Inflammatory macrophage (primary cell): ENCODE data around the gene ESR2.
"Not testable (repeated sequence)": the region's sequence is repeated elsewhere in the genome, so short reads cannot be mapped to it uniquely, and the experiment has no call there.

Experiments
- DNase-seq, 2 donors: peaks; one replicate each; pipeline ENCODE4 v3.0.0-alpha.2; 2020 to 2022

Gene ESR2

DNA sequence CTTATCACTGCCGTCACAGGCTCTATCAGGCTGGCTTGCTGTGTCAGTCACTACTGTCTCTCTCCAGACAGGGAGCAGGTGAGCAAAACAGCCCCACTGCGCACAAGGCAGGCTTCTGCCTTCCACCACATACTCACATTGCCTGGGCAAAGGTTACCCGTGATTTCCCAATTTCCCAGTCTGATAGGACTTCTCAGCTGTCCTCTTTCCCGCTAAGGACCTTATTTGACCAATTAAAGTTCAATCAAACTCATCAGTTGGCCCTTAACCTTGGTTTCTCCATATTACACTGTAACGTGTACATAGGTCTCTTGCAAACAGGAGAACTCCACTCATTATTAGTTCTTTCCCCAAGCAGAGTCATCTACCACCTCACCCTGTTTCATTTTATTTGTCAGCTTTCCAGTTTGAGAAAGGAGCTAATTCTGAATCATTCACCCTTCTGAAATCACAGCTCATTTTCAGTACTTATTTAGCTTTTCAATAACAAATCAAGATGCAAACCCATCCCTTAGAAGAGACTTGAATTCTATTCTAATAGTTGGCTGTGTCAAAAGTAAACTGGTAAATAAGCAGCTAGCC lies 170.8 kb downstream of the ESR2 start:
- DNase-seq: no peak

DNA sequence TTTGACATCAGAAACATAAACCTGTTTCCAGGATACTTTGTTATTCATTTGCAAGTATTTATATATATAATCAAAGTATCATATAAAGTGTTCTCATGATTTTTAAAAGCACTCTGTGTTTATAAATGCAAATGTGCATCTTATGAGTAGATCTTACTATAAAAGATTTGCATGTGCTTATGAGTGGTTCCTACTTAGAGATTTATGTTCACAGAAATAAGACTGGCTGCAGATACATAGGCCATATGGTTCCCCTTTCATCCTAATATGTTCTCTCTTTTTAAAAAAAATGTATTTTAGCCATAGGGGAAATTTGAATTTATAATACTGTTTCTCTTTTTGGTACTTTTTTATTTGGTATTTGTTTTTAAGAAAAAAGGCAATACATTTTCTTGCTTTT lies 174.2 kb downstream of the ESR2 start:
- DNase-seq: no peak

GRCh38 chr14:64119500-64119899 lies 174.7 kb downstream of the ESR2 start:
- DNase-seq: no peak

DNA sequence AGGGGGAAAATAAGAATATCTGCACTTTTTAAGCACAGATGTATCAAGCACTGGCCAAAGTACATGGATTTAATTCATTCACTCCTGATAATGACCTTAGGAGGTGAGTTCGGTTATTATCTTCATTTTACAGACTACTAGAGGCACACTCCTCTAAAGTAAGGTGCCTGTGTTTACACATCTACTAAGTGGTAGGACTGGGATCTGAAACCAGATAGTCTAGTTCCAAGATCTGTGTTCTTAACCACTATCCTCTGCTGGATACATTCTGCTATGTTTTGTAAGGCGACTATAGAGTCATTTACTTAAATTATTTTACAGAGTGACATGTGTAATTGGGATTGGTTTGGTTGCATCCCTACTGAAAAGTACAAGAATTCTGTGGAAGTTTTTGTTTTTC lies 175.3 kb downstream of the ESR2 start:
- no peak for DNase-seq

GRCh38 chr14:64118403-64118742 lies 175.8 kb downstream of the ESR2 start:
- not testable (repeated sequence) for DNase-seq

DNA sequence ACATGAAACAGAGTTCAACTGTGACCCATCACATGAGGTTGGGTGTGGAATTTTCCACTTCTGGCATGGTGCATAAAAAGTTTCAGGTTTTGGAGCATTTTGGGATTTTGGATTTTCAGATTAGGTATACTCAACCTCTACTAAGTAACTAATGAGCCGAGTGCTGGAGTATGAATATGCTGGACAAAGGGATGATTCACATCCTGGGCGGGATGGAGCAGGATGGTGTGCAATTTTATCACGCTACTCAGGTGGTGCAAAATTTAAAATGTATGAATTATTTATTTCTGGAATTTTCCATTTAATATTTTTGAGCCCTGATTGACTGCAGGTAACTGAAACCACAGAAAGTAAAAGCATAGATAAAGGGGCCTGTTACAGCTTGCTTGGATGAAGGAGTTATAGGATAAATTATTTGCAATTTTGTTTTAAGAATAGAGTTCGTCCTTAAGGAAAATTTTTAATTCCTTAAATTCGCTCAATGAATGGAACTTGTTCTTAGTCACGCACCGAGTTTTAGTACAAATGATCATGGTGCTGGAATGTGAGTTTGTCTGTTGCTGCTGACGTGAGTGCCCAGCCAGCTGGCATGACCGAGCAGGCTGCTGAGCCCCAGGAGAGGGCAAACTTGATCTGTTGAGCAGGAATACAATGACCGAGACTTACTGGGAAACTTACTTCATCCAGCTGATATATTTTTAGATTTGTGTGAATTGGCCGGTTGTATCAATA lies 176.3 kb downstream of the ESR2 start:
- no peak for DNase-seq

DNA sequence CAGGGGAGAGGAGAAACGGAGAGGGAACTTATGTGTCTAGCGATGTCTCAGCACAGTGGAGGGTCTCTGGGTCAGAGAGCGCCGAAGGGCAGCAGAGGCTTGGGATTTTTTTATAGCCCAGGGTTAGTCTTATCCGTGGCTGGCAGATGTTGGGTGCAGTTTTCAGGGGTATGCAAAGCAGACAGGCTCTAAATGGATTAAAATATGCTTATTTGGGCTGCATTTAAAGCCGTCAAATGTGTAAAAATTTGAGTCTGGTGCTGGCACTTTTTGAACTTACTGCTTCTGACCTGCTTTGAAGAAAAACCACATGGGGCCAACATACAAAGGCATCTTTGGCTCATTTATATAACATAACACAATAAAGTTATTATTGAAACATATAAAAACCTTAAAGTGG lies 178.8 kb downstream of the ESR2 start:
- DNase-seq: no peak

DNA sequence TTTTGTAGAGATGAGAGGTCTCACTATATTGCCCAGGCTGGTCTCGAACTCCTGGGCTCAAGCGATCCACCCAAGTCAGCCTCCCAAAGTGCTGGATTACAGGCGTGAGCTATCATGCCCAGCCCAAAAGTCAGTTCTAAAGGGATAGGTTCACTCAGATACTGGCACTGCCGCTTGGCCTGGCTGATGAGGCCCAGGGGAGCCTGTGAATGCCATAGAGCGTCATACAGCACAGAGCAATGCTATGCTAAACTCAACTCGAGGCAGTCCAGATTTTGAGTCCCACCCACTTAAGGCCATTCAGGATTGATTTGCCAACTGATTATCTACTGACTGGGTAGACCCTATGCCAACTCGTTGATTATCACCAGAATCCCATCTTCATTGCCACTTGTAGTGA lies 179.4 kb downstream of the ESR2 start:
- no peak for DNase-seq

DNA sequence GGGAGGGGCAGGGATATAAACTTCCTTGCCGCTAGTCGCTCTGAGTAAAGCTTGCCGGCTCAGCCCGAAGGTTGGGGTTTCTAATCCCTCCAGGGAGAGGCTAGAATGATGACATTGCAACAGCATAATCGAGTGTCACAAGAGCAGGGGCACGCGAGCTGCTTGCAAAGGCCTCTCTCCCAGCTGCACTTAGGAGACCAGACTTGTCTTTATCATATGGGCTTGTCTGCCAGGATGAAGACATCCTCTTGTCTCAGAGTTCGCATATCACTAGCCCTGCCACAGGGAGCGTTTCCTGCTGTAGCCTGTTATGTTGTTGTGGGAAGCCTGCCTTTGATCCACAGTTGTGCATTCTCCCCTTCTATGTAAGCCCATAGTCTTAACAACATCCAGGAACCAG lies 180.0 kb downstream of the ESR2 start:
- DNase-seq: no peak

DNA sequence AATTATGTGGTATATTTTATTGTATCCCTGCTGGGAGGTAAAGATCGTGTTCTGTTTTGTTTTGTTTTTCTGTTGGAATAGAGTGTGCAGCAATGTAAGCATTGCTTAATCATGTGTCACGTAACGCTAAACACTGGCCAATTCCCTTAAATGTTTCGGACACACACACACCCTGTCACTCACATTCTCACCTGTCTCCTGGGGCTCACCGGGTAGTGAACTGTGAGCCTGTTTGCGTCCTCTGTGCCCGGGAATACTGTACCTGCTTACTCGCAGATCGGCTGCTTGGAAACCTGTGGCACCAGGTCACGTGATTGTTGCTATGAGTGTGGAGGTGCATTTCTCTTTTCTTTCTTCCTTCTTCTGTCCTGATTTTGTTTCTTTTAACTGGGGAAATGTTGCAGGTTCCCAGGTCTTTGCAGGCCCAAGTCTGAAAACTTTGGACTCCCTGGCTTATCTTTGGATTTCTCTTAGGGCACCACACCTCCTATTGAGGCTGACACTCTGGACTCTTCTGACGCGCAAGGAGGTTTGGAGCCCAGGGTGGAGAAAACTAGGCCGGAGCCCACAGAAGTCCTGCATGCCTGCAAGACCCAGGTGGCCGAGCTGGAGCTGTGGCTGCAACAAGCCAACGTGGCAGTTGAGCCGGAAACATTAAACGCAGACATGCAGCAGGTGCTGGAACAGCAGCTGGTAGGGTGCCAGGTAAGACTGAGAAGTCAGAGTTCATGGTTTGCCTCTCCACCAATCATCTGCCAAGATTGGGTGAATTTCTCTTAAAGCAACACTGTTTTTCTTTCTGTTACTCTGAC lies 181.1 kb downstream of the ESR2 start:
- DNase-seq: no peak

- no peak for DNase-seq
Observed at GRCh38 chr14:64110802-64111201, 183.4 kb downstream of the ESR2 start.

DNA sequence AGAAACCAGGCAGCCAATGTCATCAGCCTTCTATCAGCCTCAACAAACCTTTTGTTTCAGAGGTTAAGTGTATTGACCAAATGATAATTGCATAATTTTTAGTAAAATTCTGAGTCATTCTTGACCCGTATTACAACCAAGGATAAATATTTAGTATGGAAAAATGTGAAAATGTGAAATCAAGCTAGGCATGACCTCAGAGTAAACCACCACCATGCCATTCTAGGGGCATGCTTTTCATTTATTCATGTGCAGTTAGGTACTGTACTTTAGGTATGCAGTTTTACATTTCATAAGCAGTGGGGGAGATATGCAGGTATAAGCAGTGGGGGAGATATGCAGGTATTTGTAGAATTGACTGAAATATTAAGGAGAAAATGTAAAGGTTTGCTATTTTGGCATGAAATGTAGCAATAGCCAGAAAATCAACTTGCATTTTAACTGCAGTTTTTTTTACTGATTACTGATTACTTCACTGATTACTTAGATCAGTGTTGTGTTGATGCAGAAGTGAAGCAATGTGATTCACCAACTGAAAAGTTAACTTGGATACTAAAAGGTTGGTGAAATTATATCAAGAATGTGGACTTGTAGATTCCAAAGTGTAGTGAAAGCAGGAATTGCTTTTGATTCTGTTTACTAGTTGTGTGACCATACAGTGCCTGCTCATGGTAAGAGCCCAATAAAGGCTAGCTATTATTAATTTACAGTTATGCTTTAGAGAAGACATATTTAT lies 184.2 kb downstream of the ESR2 start:
- DNase-seq: no peak

DNA sequence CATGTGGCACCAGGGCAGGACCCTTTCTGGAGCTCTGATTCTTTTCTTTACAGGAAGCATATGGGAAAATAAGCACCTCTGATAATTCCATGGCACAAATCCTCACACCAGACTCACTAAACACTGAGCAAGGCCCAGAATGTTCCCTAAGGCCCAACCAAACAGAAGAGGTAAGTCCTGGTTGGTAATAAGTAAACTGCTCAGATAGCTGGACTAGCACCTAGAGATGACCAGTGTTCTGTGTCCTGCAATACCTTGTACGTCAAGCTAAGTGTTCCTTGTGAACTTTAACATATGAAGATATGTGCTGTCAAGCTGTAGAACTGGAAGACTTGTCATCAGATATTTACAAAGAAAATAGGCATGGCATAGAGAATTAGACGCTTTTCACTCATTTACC lies 186.7 kb downstream of the ESR2 start:
- DNase-seq: no peak

GRCh38 chr14:64098120-64098519 lies 196.1 kb downstream of the ESR2 start:
- no peak for DNase-seq

- DNase-seq: no peak
Observed at GRCh38 chr14:64095620-64096019, 198.6 kb downstream of the ESR2 start.

DNA sequence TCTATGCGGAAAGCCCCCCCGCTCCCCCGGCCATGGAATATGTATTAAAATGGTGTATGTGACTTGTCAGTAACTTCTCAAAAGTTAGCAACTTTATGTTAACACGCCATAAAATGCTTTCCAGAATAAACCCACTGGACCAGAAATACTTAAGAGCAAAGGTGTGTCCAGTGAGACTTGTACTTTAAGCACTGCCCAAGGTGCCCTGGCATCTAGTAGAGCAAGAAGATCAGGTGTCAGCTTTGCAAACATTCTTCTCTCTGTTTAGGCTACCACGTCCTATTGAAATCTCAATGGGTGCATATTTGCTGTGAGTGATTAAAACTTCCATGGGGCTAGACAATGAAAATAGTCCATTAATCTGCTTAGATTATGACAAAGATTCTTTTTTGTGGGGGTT lies 201.2 kb downstream of the ESR2 start:
- DNase-seq: no peak

DNA sequence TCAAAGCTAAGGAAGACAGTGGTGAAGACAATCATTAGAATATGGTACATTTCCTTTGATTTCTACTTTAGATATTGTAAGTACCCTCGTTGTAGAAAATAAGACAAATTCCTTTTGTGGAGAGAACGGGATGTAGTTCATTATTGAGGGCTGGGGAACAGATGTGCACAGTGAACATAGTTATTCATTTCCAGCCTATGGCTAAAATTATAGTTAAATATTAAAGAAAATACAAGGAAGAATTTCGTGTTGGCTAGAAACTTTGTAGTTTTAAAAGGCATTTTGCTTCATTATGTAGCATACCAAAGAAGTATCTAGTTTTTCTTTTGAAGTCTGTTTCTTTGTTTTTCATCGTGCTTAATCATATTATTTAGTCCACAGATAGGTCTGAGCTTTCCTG lies 201.8 kb downstream of the ESR2 start:
- no peak for DNase-seq

GRCh38 chr14:64091217-64091616 lies 203.0 kb downstream of the ESR2 start:
- DNase-seq: no peak

- no peak for DNase-seq
Observed at GRCh38 chr14:64089920-64090319, 204.3 kb downstream of the ESR2 start.

DNA sequence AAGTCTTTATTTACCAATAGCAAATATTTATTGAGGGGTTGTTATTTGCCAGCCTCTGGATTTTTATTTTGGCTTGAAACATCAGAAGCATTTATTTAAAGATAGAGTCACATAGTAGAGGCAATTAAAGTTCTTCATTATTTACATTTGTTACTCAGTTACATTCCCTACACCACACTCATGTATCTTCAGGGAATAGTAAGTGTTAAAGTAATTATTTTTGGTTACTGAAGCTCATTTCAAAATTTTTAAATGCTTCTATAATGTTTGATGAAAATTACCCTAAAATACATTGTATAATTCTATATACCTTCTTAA lies 205.6 kb downstream of the ESR2 start:
- DNase-seq: no peak

- no peak for DNase-seq
Observed at GRCh38 chr14:64082837-64083236, 211.3 kb downstream of the ESR2 start.

DNA sequence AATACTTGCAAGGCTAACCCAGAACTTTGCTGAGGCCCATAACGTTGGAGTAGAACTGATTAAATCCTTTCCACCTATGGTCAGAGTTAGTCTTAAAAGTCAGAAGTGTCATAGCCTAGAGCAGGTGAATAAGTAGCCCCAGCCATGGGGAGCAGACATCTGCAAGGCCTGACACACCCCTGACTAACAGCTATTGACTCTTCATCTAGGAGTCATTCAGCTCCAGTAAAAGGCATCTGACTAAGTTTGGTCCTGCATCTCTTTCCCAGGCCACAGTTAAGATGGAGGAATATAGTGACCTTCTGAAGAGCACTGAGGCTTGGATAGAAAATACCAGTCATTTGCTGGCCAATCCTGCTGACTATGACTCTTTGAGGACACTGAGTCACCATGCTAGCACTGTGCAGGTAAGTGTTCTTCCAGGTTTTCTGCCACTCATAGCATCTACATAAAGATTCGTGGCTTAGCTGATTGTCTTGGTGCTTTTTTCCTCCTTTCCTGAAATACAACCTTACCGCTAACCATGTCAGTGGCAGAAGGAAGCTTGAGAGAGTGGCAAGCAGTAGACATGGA lies 212.9 kb downstream of the ESR2 start:
- no peak for DNase-seq

DNA sequence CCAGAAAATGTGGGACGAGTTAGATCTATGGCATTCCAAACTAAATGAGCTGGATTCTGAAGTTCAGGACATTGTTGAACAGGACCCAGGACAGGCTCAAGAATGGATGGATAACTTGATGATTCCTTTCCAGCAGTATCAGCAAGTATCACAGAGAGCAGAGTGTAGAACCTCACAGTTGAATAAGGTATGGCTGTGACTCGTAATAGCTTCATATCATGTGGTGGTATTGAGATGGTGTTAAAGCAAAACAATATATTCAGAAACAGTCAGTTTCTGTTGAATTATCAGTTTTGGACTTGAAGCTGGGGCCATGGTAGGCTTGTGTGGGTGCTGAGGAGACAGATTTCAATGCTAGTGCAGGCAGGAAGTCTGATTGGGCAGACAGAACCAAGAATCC lies 213.7 kb downstream of the ESR2 start:
- DNase-seq: no peak
